Stomach (tissue), 9 donors: ENCODE results near the gene CDH26. TPM values are rescaled to one million over a fixed set of nuclear protein-coding genes. Genes with fewer than 3 reads are reported as not detected.

ENCODE experiments used
- DNase-seq, 2 donors: peaks; one replicate each; pipeline versions ENCODE4 v3.0.0 to v3.0.0-alpha.2; 2013 to 2019
- H3K27ac ChIP-seq, 5 donors: fragments of 200-600 bp in 4 of 5; sonication (generic) in 4 of 5; one replicate each; pipeline ENCODE4 v1.5.1; 2013 to 2019; ENCODE audit warnings: mild to moderate bottlenecking in 1 of 5, moderate library complexity in 1 of 5
- H3K27me3 ChIP-seq, 3 donors: fragments of 200-600 bp; sonication (generic); one replicate each; pipeline ENCODE4 v1.5.1; 2017 to 2019; ENCODE audit warnings: mixed run types in 1 of 3
- H3K36me3 ChIP-seq, 4 donors: fragments of 200-600 bp; sonication (generic); 1 replicate in 3 of 4; 2 replicates in 1 of 4; pipeline ENCODE4 v1.5.1; 2016 to 2019
- H3K4me1 ChIP-seq, 4 donors: fragments of 200-600 bp; sonication (generic); one replicate each; pipeline ENCODE4 v1.5.1; 2016 to 2019
- H3K4me3 ChIP-seq, 4 donors: fragments of 200-600 bp; sonication (generic) in 3 of 4; one replicate each; pipeline ENCODE4 v1.5.1; 2016 to 2019; ENCODE audit warnings: mild to moderate bottlenecking in 1 of 4
- H3K9me3 ChIP-seq, 4 donors: fragments of 200-600 bp; sonication (generic); one replicate each; pipeline ENCODE4 v1.5.1; 2016 to 2019
- EP300 ChIP-seq: sonication (generic); formaldehyde crosslinking; IDR thresholded peaks from one replicate; pipeline ENCODE4 v1.6.1; 2017; ENCODE audit warnings: antibody characterized with exemption
- POLR2A ChIP-seq, 4 donors: fragments of 450-650 bp; IDR thresholded peaks; one replicate each; pipeline ENCODE4 v1.6.1; 2016; ENCODE audit warnings: antibody characterized with exemption in 4 of 4, control low read depth in 2 of 4, mild to moderate bottlenecking in 1 of 4, moderate library complexity in 1 of 4
- POLR2AphosphoS5 ChIP-seq, 3 donors: sonication (generic); formaldehyde crosslinking; IDR thresholded peaks; one replicate each; pipeline ENCODE4 v1.6.1; 2016; ENCODE audit warnings: antibody characterized with exemption in 3 of 3
- WGBS, 5 donors: extraction: QIAGEN DNeasy Blood & Tissue Kit in 3 of 5; methylation state at CpG; one replicate each; pipeline versions ENCODE4 v1.1.5 to v1.1.7; 2013 to 2018; 5-methylcytosine and 5-hydroxymethylcytosine counted together
- intact Hi-C: fragments of 100-400 bp; cut with DNase I; formaldehyde crosslinking; loops from one replicate; pipeline ENCODE4 v1.15.1; 2023; ENCODE audit warnings: low total_unique reads
- polyA plus RNA-seq, 3 donors: library from polyadenylated mRNA; stranded (reverse); fragments of 200-250 nt; gene quantifications; one replicate each; pipeline ENCODE4 v1.2.3, GENCODE V29; 2013
- total RNA-seq, 5 donors: library from RNA; depleted of rRNA; stranded (reverse); fragments of >200 nt; gene quantifications; one replicate each; pipeline versions ENCODE4 v1.1.0 to v1.2.3, GENCODE V29; 2014 to 2016
- TF ChIP-seq, protein P1 (sequence below), 7 experiments: fragments of 450-650 bp in 4 of 7; fragments of 200-600 bp in 3 of 7; sonication (generic) in 3 of 7; IDR thresholded peaks; one replicate each; pipeline ENCODE4 v1.5.1; 2016 to 2019; ENCODE audit warnings: antibody characterized with exemption in 7 of 7, control low read depth in 2 of 7, mild to moderate bottlenecking in 1 of 7
- donor health status: healthy with polysubstance abuse.
- donor health status: Bipolar disorder and iron deficiency.
- donor health status: healthy.

The CDH26 gene
- total and polyA plus RNA-seq, 8 donors, result 0.25 to 116 (median 5.8) TPM; not detected in 1

DNA sequence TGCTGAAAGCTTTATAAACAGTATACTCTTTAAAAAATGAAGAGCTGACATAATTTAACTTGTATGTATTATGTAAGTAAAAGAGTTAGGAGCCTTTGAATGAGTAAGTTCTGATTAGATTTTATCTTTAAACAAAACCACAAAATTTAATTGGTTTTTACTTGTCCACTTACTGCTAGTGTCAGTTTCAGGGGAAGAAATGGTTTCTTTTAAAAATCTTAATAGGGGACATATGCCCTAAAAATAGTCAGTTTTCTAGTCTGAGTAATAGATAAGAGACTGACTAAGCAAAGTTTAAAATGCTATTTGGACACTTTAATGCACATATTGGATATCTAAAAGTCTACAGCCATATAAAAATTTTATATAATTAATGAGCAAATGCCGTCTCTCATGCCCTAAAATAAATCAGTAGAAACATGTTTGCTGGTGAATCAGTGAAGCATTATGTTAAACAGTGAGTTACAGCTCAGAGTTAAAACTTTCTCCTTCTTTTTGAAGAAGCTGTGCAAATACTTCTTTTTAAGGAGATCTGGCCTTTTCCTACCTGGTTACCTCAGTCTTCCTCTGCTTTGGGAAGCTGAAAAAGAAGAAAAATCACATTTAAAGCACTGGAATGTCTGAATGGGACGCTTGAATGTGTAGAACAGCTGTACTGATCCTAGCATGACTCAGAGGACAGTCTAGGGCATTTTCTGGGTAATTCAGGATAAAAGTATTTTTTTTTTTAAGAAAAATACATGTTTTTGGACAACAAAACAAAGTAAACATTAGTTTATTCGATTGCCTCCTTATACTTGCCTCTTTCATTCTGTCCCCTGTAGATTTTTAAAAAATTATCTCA, 55.3 kb downstream of the CDH26 start:
- H3K4me1 ChIP-seq, result no peaks in the 10 kb centered on the region
- H3K9me3 ChIP-seq, result peaks cover 0 to 12% (median 5%) of the 10 kb centered on the region in 4 donors
- H3K4me3 ChIP-seq, result no peak overlapping the region
- H3K27ac ChIP-seq, result no peak overlapping the region
- no peaks in the 10 kb centered on the region for H3K36me3 ChIP-seq
- 63 to 76% (median 69%) methylated on average over 3 of the region's 3 CpGs for WGBS, 5 donors
- no peak for DNase-seq
- no peaks in the 10 kb centered on the region for H3K27me3 ChIP-seq
- intact Hi-C loops, result no loop called here
- TF ChIP-seq, protein P1, sequence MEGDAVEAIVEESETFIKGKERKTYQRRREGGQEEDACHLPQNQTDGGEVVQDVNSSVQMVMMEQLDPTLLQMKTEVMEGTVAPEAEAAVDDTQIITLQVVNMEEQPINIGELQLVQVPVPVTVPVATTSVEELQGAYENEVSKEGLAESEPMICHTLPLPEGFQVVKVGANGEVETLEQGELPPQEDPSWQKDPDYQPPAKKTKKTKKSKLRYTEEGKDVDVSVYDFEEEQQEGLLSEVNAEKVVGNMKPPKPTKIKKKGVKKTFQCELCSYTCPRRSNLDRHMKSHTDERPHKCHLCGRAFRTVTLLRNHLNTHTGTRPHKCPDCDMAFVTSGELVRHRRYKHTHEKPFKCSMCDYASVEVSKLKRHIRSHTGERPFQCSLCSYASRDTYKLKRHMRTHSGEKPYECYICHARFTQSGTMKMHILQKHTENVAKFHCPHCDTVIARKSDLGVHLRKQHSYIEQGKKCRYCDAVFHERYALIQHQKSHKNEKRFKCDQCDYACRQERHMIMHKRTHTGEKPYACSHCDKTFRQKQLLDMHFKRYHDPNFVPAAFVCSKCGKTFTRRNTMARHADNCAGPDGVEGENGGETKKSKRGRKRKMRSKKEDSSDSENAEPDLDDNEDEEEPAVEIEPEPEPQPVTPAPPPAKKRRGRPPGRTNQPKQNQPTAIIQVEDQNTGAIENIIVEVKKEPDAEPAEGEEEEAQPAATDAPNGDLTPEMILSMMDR (IDR thresholded peaks at IDR 0.05), result no peak
- no peak for TF ChIP-seq POLR2A (IDR thresholded peaks at IDR 0.05)
- no peak for TF ChIP-seq POLR2AphosphoS5 (IDR thresholded peaks at IDR 0.05)
- no peak for TF ChIP-seq EP300

DNA sequence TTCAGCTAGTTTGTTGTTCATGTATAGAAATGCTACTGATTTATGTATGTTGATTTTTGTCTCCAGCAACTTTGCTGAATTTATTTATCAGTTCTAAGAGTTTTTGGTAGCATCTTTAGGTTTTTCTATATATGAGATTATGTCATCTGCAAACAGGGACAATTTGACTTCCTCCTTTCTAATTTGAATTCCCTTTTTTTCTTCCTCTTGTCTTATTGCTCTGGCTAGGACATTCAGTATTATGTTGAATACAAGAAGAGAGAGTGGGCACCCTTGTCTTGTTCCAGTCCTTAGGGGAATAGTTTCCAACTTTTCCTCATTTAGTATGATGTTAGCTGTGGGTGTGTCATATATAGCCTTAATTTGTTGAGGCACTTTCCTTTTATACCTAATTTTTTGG, 58.2 kb downstream of the CDH26 start:
- Histone ChIP-seq H3K4me3 (no peak overlapping the region), H3K36me3 (no peaks in the 10 kb centered on the region), H3K9me3 (peaks cover 0 to 12% (median 5%) of the 10 kb centered on the region in 4 donors), H3K27me3 (no peaks in the 10 kb centered on the region), H3K27ac (no peak overlapping the region), H3K4me1 (no peaks in the 10 kb centered on the region)
- TF ChIP-seq POLR2AphosphoS5 (IDR thresholded peaks at IDR 0.05) (no peak), EP300 (no peak), POLR2A (IDR thresholded peaks at IDR 0.05) (no peak)
- TF ChIP-seq, protein P1 (IDR thresholded peaks at IDR 0.05), result no peak
- DNase-seq, result no peak
- intact Hi-C loops, result no loop called here

DNA sequence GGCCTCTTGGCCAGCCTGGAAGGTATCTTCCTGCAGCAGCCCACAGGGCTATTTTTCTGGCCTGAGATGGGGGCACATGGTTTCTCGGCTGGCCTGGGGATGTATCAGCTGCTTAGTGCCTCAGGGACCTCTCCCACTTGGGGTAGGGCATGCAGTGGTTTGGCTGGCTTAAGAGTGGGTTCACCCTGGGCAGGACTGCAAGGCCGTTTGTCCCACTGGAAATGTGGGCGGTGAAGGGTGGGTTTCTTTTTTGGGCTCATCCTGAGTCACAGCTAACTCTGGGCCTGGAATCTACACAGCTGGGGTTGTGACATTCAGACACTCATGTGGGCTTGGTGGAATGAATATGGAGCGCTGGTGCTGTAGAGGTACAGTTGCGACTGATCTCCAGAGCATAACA, 62.0 kb downstream of the CDH26 start:
- intact Hi-C loops, result no loop called here
- Histone ChIP-seq H3K4me3 (no peak overlapping the region), H3K27ac (no peak overlapping the region), H3K27me3 (no peaks in the 10 kb centered on the region), H3K36me3 (no peaks in the 10 kb centered on the region), H3K4me1 (no peaks in the 10 kb centered on the region), H3K9me3 (peaks cover 0 to 10% (median 5%) of the 10 kb centered on the region in 4 donors)
- no peak for TF ChIP-seq POLR2A (IDR thresholded peaks at IDR 0.05)
- TF ChIP-seq, protein P1 (IDR thresholded peaks at IDR 0.05), result no peak
- no peak for TF ChIP-seq POLR2AphosphoS5 (IDR thresholded peaks at IDR 0.05)
- TF ChIP-seq EP300, result no peak
- no peak for DNase-seq
- 93 to 98% (median 95%) methylated on average over 4 to 5 of the region's 5 CpGs for WGBS, 5 donors

DNA sequence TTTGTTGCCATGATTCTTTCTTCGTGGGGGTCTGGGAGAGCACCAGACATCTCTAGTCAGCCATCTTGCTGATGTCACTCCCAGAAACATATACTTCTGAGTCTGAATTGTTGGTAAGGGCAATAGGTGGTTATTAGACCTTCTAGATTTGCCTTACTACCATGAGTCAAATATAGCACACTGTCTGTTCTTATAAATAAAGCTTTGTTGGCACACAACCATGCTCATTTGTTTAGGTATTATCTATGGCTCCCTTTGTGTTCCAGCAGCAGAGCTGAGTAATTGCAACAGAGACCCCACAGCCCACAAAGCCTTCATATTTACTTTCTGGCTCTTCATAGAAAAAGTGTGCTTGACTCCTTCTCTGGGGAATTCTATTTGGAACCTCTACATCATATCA, 62.9 kb downstream of the CDH26 start:
- no peak overlapping the region for H3K4me3 ChIP-seq
- 71 to 85% (median 77%) methylated on average over 1 of the region's 1 CpG for WGBS, 5 donors
- no peaks in the 10 kb centered on the region for H3K27me3 ChIP-seq
- intact Hi-C loops, result no loop called here
- H3K9me3 ChIP-seq, result peaks cover 0 to 6% (median under 1%) of the 10 kb centered on the region in 4 donors
- no peak overlapping the region for H3K27ac ChIP-seq
- H3K36me3 ChIP-seq, result no peaks in the 10 kb centered on the region
- no peak for TF ChIP-seq POLR2A (IDR thresholded peaks at IDR 0.05)
- TF ChIP-seq, protein P1 (IDR thresholded peaks at IDR 0.05), result no peak
- no peak for TF ChIP-seq POLR2AphosphoS5 (IDR thresholded peaks at IDR 0.05)
- no peak for TF ChIP-seq EP300
- no peak for DNase-seq
- no peaks in the 10 kb centered on the region for H3K4me1 ChIP-seq
